NCI-H187 (cell line): Measurements from ENCODE around the gene SUGP1.

Experiments
- DNase-seq, 2 experiments: peaks; one replicate each; lab custom pipeline; 2025; lab: John Stamatoyannopoulos, UW

Gene SUGP1

DNA sequence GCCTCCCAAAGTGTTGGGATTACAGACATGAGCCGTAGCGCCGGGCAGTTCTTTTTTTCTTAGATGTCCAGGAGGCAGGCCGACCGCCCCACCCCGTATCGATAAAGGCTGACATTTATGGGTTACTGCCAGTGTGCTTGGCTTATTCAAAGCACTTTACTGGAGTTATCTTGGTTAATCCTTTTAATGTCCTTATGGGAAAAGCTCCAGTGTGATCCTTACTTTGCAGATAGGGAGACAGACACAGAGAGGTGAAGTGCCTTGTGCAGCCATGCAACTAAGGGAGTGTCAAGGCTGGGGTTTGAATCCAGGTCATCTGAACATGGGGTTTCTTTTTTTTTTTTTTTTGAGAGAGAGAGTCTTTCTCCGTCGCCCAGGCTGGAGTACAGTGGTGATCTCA, 89.3 kb downstream of the SUGP1 start:
- DNase-seq: no peak

DNA sequence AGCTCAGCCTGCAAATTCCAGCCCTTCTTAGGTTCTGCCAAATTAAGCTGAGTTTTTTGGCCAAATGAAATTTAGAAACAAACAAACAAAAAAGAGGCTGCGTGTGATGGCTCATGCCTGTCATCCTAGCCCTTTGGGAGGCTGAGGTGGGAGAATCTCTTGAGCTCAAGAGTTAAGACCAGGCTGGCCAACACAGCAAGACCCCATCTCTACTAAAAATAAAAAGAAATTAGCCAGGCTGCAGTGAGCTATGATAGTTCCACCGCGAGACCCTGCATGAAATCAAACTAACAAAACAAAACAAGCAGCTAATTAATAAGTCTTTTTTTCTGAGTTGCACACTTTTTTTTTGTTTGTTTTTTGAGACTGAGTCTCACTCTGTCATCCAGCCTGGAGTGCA, 90.6 kb downstream of the SUGP1 start:
- DNase-seq: no peak

DNA sequence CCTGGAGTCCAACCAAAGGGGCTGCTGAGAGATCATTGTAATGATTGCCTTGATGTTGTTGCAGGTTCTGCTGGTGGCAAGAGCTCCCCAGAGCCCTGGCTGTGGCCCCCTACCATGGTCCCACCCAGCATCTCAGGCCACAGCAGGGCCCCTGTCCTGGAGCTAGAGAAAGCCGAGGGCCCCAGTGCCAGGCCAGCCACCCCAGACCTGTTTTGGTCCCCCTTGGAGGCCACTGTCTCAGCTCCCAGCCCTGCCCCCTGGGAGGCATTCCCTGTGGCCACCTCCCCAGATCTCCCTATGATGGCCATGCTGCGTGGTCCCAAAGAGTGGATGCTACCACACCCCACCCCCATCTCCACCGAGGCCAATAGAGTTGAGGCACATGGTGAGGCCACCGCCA, 93.1 kb downstream of the SUGP1 start:
- DNase-seq: no peak

DNA sequence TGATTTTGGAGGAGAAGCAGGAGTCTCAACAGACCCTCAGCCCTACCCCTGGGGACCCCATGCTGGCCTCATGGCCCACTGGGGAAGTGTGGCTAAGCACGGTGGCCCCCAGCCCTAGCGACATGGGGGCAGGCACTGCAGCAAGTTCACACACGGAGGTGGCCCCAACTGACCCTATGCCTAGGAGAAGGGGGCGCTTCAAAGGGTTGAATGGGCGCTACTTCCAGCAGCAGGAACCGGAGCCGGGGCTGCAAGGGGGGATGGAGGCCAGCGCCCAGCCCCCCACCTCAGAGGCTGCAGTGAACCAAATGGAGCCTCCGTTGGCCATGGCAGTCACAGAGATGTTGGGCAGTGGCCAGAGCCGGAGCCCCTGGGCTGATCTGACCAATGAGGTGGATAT, 93.6 kb downstream of the SUGP1 start:
- DNase-seq: no peak

DNA sequence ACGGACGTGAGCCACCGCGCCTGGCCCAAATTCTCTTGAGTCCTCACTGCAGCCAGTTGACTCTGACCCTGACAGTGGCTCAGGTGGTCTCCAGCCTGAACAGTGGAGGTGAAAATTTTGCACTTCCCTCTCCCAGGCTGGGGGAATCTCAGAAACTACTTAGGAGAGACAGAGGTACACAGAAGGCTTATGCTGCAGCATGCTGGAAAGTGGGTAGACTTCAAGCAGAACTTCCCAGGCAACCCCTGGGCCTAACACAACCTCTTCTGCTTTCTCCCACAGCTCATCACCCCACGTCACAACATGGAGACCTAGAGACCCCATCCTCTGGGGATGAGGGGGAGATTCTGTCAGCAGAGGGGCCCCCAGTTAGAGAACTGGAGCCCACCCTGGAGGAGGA, 94.1 kb downstream of the SUGP1 start:
- no peak for DNase-seq
